GM18508 (cell line): ENCODE measurements around the gene TTLL9.

Source experiments
- ATAC-seq: cut with Tn5 transposase; IDR thresholded peaks from one replicate; pipeline ENCODE4 v1.9.1; 2021; ENCODE audit warnings: moderate number of reproducible peaks; ENCODE audit not compliant: insufficient read depth, unreplicated experiment

Gene TTLL9

DNA sequence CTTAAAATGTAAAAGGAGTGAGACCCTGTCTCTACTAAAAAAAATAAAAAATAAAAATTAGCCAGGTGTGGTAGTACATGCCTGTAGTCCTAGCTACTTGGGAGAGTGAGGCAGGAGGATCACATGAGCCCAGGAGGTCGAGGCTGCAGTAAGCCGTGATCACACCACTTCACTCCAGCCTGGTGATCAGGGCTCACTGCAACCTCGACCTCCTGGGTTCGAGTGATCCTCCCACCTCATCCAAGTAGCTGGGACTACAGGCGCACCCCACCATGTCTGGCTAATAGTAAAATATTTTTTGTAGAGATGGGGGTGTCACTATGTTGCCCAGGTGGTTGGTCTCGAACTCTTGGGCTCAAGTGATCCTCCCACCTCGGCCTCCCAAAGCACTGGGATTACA lies 17.0 kb upstream of the TTLL9 start:
- ATAC-seq: no peak

DNA sequence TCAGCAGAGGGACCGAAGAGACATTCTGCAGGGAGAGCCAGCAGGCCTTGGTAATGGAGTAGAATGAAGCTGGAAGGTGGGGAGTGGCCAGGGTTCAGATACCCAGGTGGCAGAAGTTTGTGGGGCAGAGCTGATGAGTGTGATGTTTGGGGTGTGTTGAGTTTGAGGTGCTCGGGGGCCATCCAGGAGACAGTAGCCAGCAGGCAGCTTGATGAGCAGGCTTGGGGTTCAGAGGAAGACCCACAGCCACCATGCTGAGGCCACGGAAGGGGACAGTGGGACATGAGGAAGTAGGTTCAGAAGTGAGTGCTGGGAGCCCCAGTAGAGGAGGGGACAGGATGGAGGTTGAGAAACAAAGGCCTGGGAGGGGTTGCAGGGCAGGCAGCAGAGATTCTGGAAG lies 13.9 kb upstream of the TTLL9 start:
- no peak for ATAC-seq

DNA sequence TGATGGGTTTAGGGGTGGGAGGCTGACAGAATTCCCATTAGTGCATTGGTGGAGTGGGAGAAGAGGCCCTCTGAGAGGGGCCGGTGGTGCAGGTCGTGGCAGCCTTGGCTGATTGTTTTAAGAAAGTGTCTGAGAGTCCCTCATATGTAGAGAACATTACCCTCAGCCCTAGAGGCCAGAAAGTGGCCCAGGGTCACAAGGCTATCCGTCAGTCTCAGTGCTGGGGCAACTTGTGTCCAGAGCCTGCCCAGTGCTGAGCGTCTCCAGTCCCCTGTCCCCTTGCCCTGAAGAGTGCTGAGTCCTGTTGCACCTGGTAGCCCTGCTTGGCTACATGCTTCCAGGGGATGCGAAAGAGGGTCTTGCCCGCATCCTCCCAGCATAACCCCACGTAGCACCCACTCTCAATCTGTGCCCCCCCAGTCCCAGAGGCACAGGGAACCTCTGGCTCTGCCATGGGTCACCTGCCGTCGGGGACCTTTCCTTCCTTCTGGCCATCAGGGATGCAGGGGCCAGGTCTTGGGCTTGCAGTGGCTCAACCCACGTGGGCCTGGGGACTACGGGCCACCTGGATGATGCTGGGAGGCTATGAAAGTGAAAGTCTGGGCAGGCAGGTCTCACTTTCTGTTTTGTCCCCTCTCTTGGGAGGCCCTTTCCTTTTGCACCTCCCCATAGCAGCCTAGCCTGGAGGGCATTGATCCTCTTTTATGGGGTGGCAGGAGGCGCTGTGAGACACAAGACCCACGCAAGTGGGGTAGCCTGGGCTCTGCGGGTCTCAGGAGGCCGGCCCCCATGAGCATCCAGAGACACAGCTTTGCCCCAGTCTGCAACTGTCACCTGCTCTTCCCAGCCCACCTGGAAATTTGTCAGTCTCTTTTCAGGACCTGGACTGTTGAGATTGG lies 12.3 kb upstream of the TTLL9 start:
- ATAC-seq: no peak

DNA sequence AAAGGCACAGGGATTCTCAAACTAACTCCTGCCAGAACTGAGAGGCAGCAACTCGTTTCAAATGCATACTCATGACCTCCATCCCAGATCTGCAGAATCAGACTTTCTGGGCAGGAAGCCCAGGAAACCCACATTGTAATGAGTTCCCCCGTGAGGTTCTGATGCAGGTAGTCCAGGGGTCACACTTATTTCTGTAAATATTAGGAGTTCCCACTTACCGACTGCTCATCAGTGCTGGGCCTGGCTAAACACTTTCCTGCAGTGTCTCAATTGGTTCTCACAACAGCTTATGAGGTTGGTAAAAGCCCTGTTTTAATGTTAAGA lies 11.7 kb upstream of the TTLL9 start:
- no peak for ATAC-seq

DNA sequence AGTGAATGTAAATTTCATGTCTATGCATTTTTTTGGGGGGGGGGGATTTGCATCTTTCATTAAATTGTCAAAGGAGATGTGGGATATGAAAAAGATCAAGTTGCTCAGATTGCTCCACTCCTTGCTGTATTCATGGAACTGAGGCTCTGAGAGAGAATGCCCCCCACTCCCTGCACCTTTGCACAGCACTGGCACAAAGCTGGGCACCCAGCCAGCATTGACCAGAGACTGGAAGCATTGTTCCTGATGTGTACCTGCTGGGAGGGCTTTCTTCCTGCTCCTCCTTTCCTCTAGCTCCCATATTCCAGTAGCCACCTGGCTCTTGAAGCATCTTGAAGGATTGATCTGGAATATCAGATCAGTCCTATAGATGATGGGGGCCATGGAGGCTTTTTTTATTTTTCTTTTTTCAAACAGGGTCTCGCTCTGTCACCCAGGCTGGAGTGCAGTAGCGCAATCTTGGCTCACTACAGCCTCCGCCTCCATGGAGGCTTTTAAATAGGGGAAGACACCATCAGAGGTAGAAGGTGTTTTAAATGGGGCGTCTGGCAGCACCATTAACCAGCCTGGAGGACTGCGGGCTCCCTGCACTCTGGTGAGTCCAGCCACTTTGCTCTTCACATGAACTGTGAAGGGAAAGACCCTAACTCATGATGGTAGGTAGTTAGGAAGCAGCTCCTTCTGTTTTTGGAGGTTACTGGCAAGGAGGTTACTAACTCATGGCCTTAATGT lies 11.0 kb upstream of the TTLL9 start:
- ATAC-seq: no peak

DNA sequence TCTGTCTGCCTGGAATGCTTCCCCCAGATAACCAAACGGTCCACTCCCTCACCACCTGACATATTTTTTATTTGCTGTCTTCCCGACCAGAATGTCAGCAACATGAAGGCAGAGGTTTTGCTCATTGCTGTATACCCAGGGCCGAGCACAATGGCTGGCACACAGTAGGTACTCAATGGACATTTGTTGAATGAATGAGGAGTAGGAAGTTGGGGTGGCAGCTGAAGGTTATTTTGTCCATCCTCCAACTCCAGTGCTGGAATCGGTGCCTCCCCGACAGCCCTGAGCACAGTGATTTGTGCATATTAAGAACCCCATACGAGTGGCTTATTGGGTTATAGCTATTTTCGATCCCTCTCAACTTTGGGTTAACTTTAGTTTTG lies 10.4 kb upstream of the TTLL9 start:
- no peak for ATAC-seq

DNA sequence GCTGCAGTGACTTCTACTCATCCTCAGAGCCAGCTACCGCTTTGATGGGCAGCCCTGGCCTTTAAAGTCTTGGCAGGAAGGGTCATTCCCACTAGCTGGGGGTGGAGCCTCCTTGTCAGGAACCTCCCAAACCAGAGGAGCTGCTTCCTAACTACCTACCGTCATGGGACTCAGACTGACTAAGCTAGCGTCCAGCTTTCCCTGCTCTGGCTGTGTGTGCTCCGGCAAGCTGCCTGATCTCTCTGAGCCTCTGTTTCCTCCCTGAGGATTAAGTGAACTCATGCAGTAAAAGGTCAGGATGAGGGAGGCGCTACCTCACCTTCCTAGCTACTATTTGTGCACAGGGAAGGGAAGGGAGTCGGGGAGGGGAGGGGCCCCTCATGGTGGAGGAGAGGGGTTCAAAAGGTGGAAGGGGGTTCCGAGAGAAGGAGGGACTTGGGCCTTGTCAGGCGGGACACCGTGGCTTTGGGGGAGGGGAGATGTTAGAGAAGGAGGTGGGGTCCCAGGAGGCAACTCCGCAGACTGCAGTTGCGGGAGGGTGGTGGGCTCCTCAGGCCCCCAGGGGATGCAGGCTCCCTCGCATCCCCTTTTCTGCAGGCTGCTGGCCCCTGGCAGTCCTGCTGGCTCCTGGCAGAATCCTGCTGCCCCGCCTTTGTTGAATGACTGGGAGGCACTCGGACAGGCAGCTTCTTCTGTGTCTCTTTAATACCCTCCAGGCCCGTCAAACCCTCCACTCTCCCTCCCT lies 9.9 kb upstream of the TTLL9 start:
- ATAC-seq: no peak

DNA sequence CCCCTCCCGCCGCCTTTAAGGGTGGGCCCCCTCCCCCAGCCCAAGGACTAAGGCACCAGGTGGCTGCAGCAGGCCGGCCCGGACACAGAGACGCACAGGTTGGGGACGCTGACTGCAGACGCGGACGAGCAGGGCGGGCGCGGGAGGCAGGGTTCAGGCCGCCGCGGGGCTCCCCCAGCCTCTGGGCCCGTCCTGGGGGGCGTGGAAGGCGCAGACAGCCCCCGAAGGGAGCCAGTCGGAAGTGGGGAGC lies 9.4 kb upstream of the TTLL9 start:
- no peak for ATAC-seq

DNA sequence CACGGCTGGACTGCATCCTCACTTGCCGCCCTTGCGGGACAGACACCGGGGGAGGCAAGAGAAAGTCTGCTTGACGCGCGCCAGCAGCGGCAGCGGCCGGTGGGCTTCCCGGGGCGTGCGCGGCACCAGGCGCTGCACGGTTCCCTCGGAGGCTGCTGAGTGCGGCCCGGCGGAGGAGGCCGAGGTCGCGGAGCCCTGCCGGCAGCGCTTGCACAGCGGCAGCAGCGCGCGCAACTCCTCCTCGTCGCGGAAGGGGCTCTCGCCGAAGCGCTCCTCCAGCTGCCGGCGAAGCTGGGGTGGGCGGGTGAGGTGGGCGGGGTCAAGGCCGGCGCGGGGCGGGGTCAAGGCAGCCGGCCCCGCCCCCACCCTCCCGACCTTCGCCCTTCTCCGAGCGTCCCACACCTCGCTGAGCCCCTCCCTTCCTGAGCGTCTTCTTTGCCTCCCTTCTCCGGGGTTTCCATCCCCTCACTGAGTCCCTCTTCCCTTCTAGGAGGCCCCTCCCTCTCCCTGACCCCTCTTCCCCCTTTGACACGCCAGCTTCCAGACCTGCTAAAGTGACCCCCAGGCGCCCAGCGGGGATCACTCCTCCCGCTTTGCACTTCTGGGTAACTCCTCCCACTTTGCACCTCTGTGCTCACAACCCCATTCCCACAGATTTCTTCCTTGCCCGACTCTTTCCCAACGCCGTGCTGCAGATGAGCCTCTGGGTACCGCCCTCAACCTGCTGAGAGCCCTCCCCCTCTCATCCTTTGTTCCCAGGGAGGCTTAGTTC lies 8.9 kb upstream of the TTLL9 start:
- no peak for ATAC-seq

DNA sequence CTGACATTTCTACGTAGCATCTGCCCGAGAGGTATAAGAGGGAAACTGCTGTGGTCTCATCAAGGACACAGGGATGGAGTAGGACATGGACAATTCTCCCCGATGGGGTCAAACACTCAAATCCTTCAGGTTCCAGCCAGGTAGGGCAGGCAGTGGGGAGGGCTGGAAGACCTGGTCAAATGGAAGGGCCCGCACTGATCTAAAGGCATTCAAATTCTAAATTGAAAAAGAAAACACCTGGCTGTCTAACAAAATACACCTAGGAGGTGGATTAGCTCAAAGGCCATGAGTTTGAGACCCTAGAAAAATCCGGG lies 8.3 kb upstream of the TTLL9 start:
- no peak for ATAC-seq

DNA sequence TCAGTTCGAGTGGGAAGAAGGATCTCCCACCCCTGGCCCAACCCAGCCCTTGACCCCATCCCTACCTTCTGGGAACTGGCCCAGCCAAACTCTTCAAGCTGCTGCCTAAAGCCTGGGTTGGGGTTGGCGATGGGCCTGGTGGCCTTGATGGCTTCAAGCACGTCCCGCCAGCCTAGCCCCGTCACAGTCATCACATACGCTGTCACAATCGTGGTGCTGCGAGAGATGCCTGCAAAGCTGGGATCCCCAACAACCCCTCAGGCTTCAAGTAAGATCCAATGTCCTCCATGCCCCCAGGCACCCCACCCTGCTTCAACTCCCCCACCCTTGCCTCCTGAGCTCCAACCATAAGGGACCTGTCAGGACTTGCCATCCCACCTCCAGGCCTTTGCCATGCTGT lies 7.9 kb upstream of the TTLL9 start:
- no peak for ATAC-seq

DNA sequence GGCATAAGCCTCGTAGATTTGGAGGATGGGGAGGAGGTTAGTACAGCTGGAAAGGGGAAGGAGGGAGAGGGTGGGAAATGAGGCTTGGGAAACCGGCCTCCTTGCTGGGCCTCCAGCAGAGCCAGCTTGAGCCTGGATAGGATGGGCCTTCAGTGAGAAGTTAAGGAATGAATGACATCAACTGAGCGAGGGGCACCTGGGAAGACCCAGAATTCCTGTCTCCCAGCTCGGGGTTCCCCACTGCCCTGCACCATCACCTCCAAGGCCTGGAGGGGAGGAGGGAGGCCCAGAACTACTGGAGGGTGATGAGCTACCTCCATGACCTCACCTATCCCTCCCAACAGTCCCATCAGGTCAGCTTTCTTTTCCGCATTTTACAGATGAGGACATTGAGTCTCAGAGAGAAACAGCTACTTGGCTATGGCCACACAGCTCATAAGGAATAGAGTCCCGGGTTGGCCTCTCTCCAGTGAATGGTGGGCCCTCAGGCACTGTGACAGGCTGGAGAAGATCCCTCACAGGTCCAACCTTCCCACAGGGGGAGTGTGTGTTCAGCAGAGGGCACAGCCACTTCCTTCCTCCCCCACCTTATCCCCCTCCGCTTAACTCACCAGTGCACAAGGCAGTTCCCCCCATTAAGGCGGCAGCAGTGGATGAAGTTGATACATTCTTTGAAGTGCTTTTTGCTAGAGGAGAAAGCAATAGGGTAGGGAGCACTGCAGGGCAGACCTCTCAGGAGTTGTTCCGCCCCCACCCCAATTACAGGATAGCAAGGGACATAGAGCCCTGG lies 6.9 kb upstream of the TTLL9 start:
- ATAC-seq: no peak

DNA sequence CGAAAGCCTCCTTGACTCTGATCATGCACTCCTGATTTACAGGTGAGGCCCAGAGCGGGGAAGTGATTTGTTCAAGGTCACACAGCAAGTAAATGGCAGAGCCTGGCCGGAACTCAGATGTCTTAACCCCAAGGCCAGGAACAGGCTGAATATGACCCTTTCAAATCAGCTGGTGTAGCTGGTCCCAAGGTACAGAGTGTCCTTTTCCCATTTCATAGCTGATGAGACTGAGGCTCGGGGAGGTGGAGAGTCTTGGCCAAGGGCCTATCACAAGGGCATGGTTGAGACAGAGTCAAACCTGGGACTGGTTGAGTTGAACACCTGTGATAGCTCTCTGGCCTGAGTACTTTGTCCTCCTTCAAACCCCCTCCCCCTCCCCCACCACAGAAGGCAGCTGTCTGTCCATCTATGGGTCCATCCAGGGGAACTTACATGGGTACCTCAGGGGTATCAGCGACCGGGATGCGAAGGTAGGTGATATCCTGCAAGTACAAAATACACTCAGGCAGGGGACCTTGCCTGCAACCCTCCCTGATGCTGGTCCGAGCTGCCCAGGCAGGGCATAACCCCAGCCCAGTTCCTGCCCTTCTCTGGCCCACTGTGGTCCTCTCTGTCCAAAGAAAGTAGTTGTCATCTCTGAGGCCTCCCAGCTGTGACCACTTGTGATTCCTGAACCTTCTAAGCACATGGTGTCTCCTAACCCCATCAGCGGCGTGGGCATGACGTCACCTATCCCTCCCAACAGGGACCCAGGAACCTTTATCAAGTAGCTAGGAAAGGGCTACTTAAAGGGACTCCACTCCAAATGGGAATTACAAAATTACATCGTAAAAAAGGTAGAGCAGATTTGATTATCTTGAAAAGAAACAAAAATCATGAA lies 5.7 kb upstream of the TTLL9 start:
- no peak for ATAC-seq

DNA sequence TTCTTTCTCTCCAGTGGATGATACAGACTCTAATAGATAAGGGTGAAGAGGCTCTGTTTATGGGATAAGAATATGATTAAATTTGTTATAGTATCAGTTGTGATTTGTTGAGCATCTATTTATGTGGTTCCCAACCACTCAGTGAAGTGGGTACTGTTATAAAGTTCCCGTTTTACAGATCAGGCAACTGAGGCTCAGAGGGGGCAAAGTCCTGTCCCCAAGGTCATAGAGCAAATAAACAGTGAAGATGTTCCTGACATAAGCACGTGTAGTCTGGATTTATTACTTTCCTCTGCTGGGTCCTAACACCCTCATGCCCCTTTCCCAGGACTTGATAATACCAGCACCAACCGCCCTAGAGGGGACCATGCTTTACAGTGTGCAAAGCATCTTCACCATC lies 4.2 kb upstream of the TTLL9 start:
- ATAC-seq: no peak

DNA sequence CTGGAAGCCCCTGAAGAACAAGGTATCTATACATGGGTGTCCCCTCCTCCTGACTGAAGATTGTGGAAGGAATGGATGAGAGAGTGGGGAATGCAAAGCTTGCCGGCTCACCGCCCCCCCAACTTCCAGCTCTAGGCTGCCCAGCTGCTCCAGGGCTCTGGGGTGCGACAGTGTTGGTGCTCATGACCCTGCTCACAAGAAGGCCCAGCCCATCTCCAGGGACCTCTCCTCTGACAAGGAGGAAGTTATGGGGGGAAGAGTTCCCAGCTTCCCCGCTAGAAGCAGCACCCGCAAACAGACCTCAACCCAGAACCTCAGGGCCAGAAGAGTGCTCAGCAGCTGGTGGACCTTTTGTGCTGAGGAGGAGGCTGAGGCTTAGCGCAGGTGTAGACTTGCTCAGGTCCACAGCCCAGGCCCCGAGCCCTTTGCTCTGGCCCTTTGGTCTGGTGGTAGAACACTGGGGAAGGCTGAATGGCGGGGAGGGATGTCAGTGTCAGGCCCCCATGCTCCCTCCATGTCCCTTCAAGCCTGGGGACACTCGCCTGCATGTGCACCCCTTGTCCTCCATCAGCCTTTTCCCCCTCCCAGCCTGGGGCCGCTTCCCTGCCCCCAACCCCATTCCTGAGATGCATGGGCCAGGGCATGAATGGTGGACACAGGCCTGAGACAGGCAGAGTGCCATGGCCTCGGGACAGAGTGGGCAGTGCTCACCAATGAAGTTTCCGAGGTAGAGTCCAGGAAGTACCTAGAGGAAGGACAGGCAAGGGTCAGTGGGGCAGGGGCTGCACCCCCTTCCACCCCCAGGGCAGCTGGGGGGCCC lies 1.4 kb upstream of the TTLL9 start:
- ATAC-seq: no peak

DNA sequence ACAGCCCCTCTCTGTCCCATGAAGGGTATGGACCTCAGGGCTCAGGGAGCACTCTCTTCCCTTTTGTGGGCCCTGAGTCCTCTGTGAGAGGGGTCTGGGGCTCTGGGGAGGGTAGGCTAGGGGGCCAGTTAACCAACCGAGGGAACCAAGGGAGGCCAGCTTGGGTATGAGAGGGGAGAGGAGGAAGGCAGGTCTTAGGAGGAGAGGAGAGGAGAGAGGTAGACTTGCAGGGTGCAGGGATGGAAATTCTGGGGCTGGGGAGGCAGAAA lies 827 bp upstream of the TTLL9 start:
- ATAC-seq: no peak

DNA sequence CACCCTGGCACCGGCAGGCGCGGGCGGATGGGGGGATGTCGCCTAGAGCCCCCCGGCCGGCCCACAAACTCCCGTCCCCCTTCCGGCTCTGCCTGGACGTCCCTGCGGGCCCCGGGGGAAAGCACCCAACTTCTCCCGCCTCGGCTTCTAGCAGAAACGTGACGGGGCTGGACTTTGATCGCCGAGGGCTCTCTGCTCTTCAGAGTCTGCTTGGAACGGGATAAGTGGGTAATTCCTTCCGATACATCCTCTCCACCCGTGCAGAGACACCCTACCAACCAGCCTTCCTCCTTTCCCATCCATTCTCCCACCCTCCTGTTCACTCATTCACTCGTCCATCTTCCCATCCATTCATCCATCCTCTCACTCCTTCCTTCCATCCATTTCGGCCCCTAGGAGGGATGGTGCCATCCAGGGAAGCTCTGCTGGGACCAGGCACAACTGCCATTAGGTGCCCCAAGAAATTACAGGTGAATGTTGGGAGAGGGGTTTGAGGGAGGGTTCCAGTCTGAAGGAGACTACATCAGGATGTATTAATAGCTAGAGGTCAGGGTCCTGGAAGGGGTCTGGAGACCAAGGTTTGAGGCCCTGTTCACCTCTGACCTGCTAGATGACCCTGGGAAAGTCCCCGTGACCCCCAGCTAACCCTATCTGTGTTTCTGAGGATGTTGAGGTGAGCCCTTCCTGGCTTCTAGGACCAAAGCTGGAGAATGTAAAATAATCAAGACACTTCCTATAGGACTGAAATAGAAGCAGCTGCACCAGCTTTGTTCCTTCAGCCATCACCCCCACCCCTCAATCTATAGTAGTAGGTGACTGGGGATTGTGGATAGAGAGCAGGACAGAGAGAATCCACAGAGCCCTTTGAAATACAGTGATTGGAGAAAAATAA lies 538 bp downstream of the TTLL9 start:
- no peak for ATAC-seq

DNA sequence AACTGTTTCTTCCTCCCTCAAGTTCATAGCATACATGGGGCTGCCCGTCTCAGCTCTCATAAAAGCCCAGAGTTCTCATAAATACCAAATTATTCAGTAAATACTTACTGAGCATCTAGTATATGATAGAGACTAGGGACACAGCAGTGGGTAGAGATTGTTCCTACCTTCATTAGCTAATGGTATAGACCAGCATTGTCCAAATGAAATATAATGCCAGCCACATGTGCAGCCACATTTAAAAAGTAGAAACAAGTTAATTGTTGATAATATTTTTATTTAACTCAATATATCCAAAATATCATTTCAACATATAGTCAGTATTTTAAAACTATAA lies 1.2 kb downstream of the TTLL9 start:
- no peak for ATAC-seq
